Neutrophil (primary cell): ENCODE data around the gene BIN2.
A peak's percentile ranks its signal among the peaks of the same experiment; 100 is the strongest.

Experiments
- H3K27ac ChIP-seq: fragments of 200-600 bp; sonication (generic); 2 replicates; pipeline ENCODE4 v1.5.1; 2016; ENCODE audit warnings: mild to moderate bottlenecking, moderate library complexity
- H3K27me3 ChIP-seq: fragments of 200-600 bp; sonication (generic); 2 replicates; pipeline ENCODE4 v1.6.0; 2016; ENCODE audit warnings: mild to moderate bottlenecking
- H3K36me3 ChIP-seq: fragments of 200-600 bp; sonication (generic); 2 replicates; pipeline ENCODE4 v1.5.1; 2017
- H3K4me1 ChIP-seq, 2 experiments: fragments of 200-600 bp in 1 of 2; sonication (generic) in 1 of 2; 1 replicate in 1 of 2; 2 replicates in 1 of 2; pipeline versions ENCODE4 v1.5.1 to v1.6.1; 2013 to 2016; ENCODE audit warnings: low read depth in 1 of 2, low read length in 1 of 2, mild to moderate bottlenecking in 1 of 2, moderate library complexity in 1 of 2; ENCODE audit not compliant: control insufficient read depth in 1 of 2, insufficient read depth in 1 of 2
- H3K4me3 ChIP-seq, 2 experiments: fragments of 200-600 bp in 1 of 2; sonication (generic) in 1 of 2; 1 replicate in 1 of 2; 2 replicates in 1 of 2; pipeline ENCODE4 v1.5.1; 2013 to 2016; ENCODE audit warnings: low read depth in 1 of 2, low read length in 1 of 2, mild to moderate bottlenecking in 1 of 2, moderate library complexity in 1 of 2
- H3K9me3 ChIP-seq: fragments of 200-600 bp; sonication (generic); 2 replicates; pipeline ENCODE4 v1.5.1; 2016
- TF ChIP-seq, protein P1 (sequence below): fragments of 200-600 bp; sonication (generic); IDR thresholded peaks from 2 replicates; pipeline ENCODE4 v1.5.1; 2016; ENCODE audit warnings: antibody characterized with exemption

The BIN2 gene

DNA sequence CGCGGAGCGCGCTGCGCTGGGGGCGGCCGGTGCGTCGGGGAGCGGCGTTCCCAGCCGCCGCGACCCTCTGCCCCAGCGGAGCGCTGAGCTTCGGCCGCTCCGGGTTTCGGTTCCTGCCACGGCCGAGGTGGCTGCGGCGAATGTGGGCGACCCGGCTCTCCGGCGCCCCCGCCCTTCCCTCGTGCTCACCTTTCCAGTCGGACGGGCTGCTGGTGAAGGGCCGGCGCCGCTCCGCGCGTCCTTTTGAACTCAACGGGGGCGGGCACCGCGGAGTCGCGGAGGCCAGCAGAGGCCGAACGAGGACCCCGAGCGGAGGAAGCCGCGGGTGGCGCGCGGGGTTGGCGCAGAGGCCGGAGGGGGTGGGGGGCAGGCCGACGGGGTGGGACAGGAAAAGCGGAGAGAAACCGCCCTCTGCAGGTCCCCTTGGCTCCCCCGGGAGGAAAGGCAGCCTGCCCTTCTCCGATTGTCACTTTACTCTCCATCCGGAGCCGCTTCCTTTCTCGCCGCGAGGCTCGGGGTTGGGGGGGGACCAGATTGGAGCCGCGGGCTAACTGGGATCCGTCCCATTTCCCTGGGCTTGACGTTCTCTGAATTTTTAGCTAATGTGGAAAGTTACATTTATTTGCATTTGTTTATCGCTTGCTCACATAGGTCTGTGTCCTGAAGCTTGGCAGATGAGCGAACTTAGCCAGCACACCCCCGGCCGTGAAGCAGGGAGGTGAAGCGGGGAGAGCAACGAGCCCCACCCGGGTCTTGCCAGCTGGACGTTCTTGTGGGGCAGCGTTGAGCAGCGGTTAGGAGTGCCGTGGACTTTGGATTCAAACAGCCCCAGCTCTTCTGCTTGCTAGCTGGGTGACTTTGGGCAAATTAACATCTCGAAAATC, 53.7 kb downstream of the BIN2 start, which contains the start of gene SMAGP:
SMAGP (minus strand) TSS at position 349 of the 884 bp plus-strand sequence. CDS start 1,137 bp downstream, outside the sequence.
- Histone ChIP-seq H3K27ac (peak within 1 kb of the TSS; percentile 23), H3K9me3 (no peaks in the 10 kb centered on the region), H3K4me3 (peak within 1 kb of the TSS; percentile 63 to 90), H3K4me1 (peaks cover 16 to 19% of the 10 kb centered on the region in 2 experiments), H3K27me3 (peaks cover 41% of the 10 kb centered on the region), H3K36me3 (no peaks in the 10 kb centered on the region)
- TF ChIP-seq, protein P1, sequence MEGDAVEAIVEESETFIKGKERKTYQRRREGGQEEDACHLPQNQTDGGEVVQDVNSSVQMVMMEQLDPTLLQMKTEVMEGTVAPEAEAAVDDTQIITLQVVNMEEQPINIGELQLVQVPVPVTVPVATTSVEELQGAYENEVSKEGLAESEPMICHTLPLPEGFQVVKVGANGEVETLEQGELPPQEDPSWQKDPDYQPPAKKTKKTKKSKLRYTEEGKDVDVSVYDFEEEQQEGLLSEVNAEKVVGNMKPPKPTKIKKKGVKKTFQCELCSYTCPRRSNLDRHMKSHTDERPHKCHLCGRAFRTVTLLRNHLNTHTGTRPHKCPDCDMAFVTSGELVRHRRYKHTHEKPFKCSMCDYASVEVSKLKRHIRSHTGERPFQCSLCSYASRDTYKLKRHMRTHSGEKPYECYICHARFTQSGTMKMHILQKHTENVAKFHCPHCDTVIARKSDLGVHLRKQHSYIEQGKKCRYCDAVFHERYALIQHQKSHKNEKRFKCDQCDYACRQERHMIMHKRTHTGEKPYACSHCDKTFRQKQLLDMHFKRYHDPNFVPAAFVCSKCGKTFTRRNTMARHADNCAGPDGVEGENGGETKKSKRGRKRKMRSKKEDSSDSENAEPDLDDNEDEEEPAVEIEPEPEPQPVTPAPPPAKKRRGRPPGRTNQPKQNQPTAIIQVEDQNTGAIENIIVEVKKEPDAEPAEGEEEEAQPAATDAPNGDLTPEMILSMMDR: no peak

DNA sequence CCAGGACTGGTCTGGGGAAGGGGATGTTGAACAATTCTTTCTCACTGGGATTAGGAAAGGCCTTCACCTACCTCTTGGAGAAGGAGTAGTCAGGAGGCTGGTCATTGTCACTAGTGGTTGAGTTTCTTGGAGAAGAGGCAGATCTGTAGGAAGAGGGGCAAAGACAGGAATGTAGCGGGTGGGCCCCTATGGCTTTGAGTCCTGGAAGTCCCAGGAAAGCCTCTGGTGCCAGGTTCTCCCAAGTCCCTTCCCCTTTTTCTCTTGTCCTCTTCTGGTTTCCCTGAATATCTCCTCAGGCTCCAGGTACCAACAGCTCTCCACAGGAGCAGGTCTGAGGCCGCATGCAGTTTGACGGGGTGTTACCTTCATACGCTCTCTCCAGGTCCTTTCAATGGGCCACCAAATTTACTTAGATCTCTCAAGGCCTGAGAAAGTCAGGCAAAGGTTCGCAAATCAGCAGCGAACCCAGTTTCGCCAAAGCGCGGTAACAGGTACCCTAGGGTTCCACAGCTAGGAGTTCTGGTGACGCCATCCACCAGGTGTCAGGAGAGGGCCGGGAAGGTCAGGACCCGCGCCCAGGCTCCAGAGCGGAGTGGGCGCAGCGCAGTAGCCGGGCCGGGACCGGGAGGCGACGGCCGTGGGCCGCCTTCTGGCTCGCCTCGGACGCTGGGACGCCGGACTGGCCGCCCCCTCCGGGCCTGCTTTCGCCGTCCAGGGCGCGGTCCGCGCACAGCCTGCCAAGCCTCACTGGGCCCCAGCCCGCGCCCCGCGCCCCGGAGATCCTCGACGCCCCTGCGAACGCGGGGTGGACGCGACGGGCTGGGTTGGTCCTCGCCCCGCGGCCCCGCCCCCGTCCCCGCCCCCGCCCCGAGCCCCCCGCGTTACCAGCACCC, 54.6 kb downstream of the BIN2 start:
- Histone ChIP-seq H3K4me1 (peaks cover 16 to 19% of the 10 kb centered on the region in 2 experiments), H3K27ac (peak overlapping the region; percentile 23), H3K4me3 (peak overlapping the region; percentile 63 to 90), H3K9me3 (no peaks in the 10 kb centered on the region), H3K27me3 (peaks cover 41% of the 10 kb centered on the region), H3K36me3 (no peaks in the 10 kb centered on the region)
- TF ChIP-seq, protein P1: peak; percentile 49

DNA sequence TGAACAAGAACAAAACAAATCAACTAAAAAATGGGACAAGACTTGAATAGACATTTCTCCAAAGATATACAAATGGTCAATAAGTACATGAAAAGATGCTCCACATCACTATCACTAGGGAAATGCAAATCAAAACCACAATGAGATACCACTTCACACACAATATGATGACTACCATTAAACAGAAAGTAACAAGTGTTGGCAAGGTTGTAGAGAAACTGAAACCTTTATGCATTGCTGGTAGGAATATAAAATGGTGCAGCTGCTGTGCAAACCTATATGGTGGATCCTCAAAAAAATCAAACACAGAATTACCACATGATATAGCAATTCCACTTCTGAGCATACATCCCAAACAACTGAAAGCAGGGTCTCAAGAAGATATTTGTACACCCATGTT, 59.0 kb downstream of the BIN2 start:
- TF ChIP-seq, protein P1: no peak
- Histone ChIP-seq H3K27ac (no peak overlapping the region), H3K9me3 (no peaks in the 10 kb centered on the region), H3K27me3 (peaks cover 15% of the 10 kb centered on the region), H3K4me3 (no peak overlapping the region), H3K4me1 (peaks cover 9 to 12% of the 10 kb centered on the region in 2 experiments), H3K36me3 (no peaks in the 10 kb centered on the region)

DNA sequence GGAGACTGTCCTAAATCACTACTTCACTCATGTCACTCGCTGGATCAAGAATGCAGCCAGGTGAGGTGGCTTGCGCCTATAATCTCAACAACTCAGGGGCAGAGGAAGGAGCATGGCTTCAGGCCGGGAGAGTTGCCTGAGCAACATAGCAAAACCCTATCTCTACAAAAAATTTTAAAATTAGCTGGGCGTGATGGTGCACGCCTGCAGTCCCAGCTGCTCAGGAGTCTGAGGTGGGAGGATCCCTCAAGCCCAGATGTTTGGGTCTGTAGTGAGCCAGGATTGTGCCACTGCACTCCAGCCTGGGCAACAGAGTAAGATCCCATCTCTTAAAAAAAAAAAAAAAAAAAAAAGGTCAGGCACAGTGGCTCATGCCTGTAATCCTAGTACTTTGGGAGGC, 59.7 kb downstream of the BIN2 start:
- Histone ChIP-seq H3K9me3 (no peaks in the 10 kb centered on the region), H3K27ac (no peak overlapping the region), H3K36me3 (no peaks in the 10 kb centered on the region), H3K4me1 (peaks cover 6 to 8% of the 10 kb centered on the region in 2 experiments), H3K27me3 (peaks cover 10% of the 10 kb centered on the region), H3K4me3 (no peak overlapping the region)
- TF ChIP-seq, protein P1: no peak

DNA sequence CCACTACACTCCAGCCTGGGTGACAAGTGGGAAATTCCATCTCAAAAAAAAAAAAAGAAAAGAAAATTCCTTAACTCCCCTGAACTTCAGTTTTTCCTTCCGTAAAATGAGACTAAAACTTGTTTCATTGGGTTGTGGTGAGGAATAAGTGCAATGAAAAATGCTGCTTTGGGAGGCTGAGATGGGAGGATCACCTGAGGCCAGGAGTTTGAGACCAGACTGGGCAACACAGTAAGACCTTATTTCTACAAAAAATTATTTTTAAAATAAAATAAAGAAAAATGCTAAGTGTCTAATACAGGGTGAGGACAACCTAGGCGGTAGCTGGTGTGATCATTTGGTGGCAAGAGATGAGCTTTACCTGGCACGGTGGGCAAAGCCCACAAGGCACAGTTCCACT, 60.6 kb downstream of the BIN2 start:
- TF ChIP-seq, protein P1: no peak
- Histone ChIP-seq H3K36me3 (no peaks in the 10 kb centered on the region), H3K4me1 (peaks cover 0 to under 1% of the 10 kb centered on the region in 2 experiments), H3K9me3 (no peaks in the 10 kb centered on the region), H3K27me3 (peaks cover under 1% of the 10 kb centered on the region), H3K27ac (no peak overlapping the region), H3K4me3 (no peak overlapping the region)
